Measurements from ENCODE around the gene ITGB5. TPM values are rescaled to one million over a fixed set of nuclear protein-coding genes. Genes with fewer than 3 reads are reported as not detected.

Gene ITGB5
- total RNA-seq, 6 donors from 2014 or later = 81.5 to 145 (median 106) TPM

DNA sequence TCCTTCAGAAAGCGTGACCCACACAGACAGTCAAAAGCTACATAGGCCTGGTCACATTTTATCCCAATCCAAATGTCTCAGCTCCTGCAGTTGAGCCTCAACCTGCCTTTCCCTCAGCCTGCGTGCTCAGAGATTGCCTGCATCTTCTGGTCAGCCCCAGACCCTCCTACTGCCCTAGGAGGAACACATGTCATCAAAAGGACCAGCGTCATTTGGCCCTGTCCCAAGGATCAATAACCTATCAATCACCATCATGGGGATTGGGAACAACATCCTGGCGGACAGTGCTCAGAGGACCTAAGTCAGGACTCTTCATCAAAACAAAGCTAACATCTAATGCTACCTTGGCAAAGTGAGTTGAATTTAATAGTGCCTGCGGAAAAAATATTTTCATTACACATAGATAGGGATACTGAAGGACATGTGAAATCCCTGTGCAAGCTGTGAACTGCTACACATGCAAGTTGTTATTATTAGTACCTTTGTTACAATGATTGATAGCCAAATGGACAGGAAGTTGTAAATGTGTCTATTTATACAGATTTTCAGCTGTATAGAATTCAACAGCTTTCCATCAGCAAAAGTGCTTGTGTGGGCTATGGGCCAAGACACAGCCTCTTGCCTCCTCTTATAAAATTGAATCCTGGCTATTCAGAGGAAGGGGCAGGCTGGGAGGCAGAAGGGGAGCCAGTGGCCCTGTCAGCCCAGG is 109.2 kb downstream of the ITGB5 start:
- TF ChIP-seq POLR2A (IDR thresholded peaks at IDR 0.05) (no peak), EP300 (IDR thresholded peaks at IDR 0.05) (no peak), POLR2AphosphoS5 (IDR thresholded peaks at IDR 0.05) (no peak)
- TF ChIP-seq, protein P1, sequence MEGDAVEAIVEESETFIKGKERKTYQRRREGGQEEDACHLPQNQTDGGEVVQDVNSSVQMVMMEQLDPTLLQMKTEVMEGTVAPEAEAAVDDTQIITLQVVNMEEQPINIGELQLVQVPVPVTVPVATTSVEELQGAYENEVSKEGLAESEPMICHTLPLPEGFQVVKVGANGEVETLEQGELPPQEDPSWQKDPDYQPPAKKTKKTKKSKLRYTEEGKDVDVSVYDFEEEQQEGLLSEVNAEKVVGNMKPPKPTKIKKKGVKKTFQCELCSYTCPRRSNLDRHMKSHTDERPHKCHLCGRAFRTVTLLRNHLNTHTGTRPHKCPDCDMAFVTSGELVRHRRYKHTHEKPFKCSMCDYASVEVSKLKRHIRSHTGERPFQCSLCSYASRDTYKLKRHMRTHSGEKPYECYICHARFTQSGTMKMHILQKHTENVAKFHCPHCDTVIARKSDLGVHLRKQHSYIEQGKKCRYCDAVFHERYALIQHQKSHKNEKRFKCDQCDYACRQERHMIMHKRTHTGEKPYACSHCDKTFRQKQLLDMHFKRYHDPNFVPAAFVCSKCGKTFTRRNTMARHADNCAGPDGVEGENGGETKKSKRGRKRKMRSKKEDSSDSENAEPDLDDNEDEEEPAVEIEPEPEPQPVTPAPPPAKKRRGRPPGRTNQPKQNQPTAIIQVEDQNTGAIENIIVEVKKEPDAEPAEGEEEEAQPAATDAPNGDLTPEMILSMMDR (IDR thresholded peaks at IDR 0.05) = no peak
- Histone ChIP-seq H3K36me3 (no peaks in the 10 kb centered on the region), H3K27ac (no peak overlapping the region), H3K4me1 (peaks cover 16 to 39% (median 34%) of the 10 kb centered on the region in 4 donors), H3K4me3 (no peak overlapping the region), H3K9me3 (no peaks in the 10 kb centered on the region), H3K27me3 (no peaks in the 10 kb centered on the region)
- DNase-seq (no peak), ATAC-seq (ENCODE audit: low FRiP score in 2 of 2) (no peak)
- 81 to 91% methylated on average over 4 to 5 of the region's 5 CpGs for WGBS, 2 donors

DNA sequence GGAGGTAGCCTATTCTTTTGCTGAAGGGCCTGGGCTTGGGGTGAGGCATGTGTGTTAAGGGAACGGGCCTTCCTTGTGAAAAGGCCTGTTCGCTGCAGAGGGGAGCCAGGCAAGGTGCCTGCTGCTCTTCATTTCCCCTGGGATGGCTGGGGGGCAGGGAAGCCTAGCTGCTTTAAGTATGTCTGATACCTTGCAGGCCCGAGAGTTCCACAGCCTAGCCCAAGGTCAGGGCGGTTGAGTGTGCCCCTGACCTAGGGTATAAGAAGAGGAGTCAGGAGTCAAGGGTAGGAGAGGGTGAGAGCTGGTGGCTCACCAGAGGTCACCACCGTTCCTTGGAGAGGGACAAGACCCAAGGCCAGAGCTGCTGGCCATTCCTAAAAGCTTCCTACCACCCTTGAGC is 110.3 kb downstream of the ITGB5 start:
- H3K4me3 ChIP-seq = no peak overlapping the region
- WGBS, 2 donors = 92 to 95% methylated on average over 5 of the region's 5 CpGs
- DNase-seq (no peak), ATAC-seq (ENCODE audit: low FRiP score in 2 of 2) (no peak)
- H3K4me1 ChIP-seq = peaks cover 26 to 47% (median 41%) of the 10 kb centered on the region in 4 donors
- no peak overlapping the region for H3K27ac ChIP-seq
- no peaks in the 10 kb centered on the region for H3K36me3 ChIP-seq
- TF ChIP-seq EP300 (IDR thresholded peaks at IDR 0.05) (no peak), POLR2A (IDR thresholded peaks at IDR 0.05) (no peak), POLR2AphosphoS5 (IDR thresholded peaks at IDR 0.05) (no peak)
- TF ChIP-seq, protein P1 (IDR thresholded peaks at IDR 0.05) = no peak
- H3K27me3 ChIP-seq = no peaks in the 10 kb centered on the region
- H3K9me3 ChIP-seq = no peaks in the 10 kb centered on the region

DNA sequence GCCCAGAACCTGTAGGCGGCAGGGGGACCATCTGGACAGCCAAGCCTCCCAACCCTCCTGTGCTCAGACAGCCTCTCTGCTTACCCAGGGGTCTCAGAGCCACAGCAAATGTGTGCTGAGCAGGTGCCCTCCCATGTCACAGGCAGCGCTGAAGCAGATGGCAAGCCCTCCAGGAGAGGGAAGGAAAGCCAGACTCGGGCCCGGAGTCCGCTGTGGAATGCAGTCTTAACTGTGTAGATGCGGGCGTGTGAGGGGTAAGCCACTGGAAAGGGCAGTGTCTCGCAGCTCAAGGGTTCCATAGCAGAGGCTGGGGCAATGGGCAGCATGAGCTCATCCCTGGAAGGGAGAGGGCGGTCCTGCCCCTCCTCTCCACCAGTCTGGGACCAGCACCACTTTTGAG is 111.3 kb downstream of the ITGB5 start:
- TF ChIP-seq POLR2AphosphoS5 (IDR thresholded peaks at IDR 0.05) = no peak
- TF ChIP-seq POLR2A (IDR thresholded peaks at IDR 0.05) = no peak
- TF ChIP-seq EP300 (IDR thresholded peaks at IDR 0.05) = no peak
- TF ChIP-seq, protein P1 (IDR thresholded peaks at IDR 0.05) = no peak
- ATAC-seq (ENCODE audit: low FRiP score in 2 of 2) (no peak), DNase-seq (no peak)
- Histone ChIP-seq H3K4me1 (peaks cover 31 to 46% (median 39%) of the 10 kb centered on the region in 4 donors), H3K9me3 (no peaks in the 10 kb centered on the region), H3K4me3 (no peak overlapping the region), H3K27me3 (no peaks in the 10 kb centered on the region), H3K27ac (no peak overlapping the region), H3K36me3 (no peaks in the 10 kb centered on the region)
- WGBS, 2 donors = 94 to 96% methylated on average over 9 of the region's 9 CpGs

DNA sequence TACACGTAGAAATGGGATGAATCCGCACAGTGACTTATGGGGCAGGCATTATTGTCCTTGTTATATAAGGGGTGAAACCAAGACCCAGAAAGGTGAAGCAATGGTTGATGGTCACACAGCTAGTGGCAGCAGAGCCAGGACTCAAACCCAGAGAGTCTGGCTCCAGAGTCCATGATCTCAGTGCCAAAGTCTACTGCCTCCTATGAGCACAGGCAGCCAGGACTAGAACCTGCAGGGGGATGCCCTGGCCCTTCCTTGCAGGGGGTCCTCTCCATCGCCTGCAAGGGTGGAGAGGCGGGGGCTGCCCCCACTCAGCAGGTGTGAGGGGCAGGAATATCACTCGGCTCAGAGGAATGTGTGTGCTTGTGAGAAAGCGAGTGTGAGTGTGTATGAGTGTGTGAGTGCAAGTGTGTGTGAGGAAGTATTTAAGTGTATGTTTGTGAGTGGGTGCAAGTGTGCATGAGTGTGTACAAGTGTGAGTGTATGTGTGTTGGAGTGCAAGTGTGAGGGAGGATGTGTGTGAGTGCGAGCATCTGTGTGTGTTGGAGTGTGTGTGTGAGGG is 112.2 kb downstream of the ITGB5 start:
- no peak for ATAC-seq (ENCODE audit: low FRiP score in 2 of 2)
- Histone ChIP-seq H3K4me3 (no peak overlapping the region), H3K27me3 (no peaks in the 10 kb centered on the region), H3K36me3 (no peaks in the 10 kb centered on the region), H3K9me3 (no peaks in the 10 kb centered on the region), H3K4me1 (peaks cover 26 to 42% (median 33%) of the 10 kb centered on the region in 4 donors), H3K27ac (peak overlapping the region in 2 of 4 donors; percentile 1 to 36)
- TF ChIP-seq EP300 (IDR thresholded peaks at IDR 0.05) = no peak
- TF ChIP-seq POLR2A (IDR thresholded peaks at IDR 0.05) = no peak
- no peak for TF ChIP-seq POLR2AphosphoS5 (IDR thresholded peaks at IDR 0.05)
- TF ChIP-seq, protein P1 (IDR thresholded peaks at IDR 0.05) = no peak
- DNase-seq = no peak
- WGBS, 2 donors = 79 to 90% methylated on average over 7 of the region's 7 CpGs

Measured in upper lobe of left lung (tissue), 6 donors.